Sigmoid colon (tissue), 7 donors: ENCODE results near the gene CD8A. TPM values are rescaled to one million over a fixed set of nuclear protein-coding genes. Genes with fewer than 3 reads are reported as not detected.

Experiments used
- DNase-seq: peaks from one replicate; pipeline ENCODE4 v3.0.0-alpha.2; 2019
- H3K27ac ChIP-seq, 4 donors: fragments of 200-600 bp; sonication (generic); one replicate each; pipeline ENCODE4 v1.5.1; 2016 to 2019; ENCODE audit warnings: mild to moderate bottlenecking in 1 of 4
- H3K27me3 ChIP-seq, 3 donors: fragments of 200-600 bp; sonication (generic); one replicate each; pipeline ENCODE4 v1.5.1; 2019; ENCODE audit warnings: mild to moderate bottlenecking in 1 of 3
- H3K36me3 ChIP-seq, 4 donors: fragments of 200-600 bp; sonication (generic); one replicate each; pipeline ENCODE4 v1.5.1; 2016 to 2019
- H3K4me1 ChIP-seq, 4 donors: fragments of 200-600 bp; sonication (generic); one replicate each; pipeline ENCODE4 v1.5.1; 2017 to 2019
- H3K4me3 ChIP-seq, 4 donors: fragments of 200-600 bp; sonication (generic); one replicate each; pipeline ENCODE4 v1.5.1; 2017 to 2019; ENCODE audit warnings: mild to moderate bottlenecking in 2 of 4, moderate library complexity in 1 of 4
- H3K9me3 ChIP-seq, 4 donors: fragments of 200-600 bp in 3 of 4; sonication (generic) in 3 of 4; one replicate each; pipeline versions ENCODE4 v1.5.1 to v1.6.1; 2013 to 2019
- EP300 ChIP-seq, 4 donors: sonication (generic); formaldehyde crosslinking; IDR thresholded peaks; one replicate each; pipeline ENCODE4 v1.6.1; 2017; ENCODE audit warnings: antibody characterized with exemption in 4 of 4
- POLR2A ChIP-seq, 2 donors: fragments of 450-650 bp; IDR thresholded peaks; one replicate each; pipeline ENCODE4 v1.6.1; 2016; ENCODE audit warnings: antibody characterized with exemption in 2 of 2, mild to moderate bottlenecking in 2 of 2, moderate library complexity in 2 of 2
- POLR2AphosphoS5 ChIP-seq, 4 donors: sonication (generic); formaldehyde crosslinking; IDR thresholded peaks; one replicate each; pipeline ENCODE4 v1.6.1; 2017; ENCODE audit warnings: antibody characterized with exemption in 4 of 4
- WGBS, 2 donors: extraction: QIAGEN DNeasy Blood & Tissue Kit; methylation state at CpG; one replicate each; pipeline ENCODE4 v1.1.7; 2013; 5-methylcytosine and 5-hydroxymethylcytosine counted together
- intact Hi-C: fragments of 100-400 bp; cut with DNase I; formaldehyde crosslinking; loops from one replicate; pipeline ENCODE4 v1.15.1; 2023
- polyA plus RNA-seq, 3 donors: library from polyadenylated mRNA; stranded (reverse); fragments of 200-250 nt; gene quantifications; one replicate each; pipeline ENCODE4 v1.2.3, GENCODE V29; 2013
- total RNA-seq, 4 donors: library from RNA; depleted of rRNA; stranded (reverse); fragments of >200 nt; gene quantifications; one replicate each; pipeline ENCODE4 v1.1.0, GENCODE V29; 2016
- TF ChIP-seq, protein P1 (sequence below), 4 experiments: fragments of 450-650 bp in 3 of 4; fragments of 200-600 bp in 1 of 4; IDR thresholded peaks; one replicate each; pipeline ENCODE4 v1.5.1; 2016 to 2019; ENCODE audit warnings: antibody characterized with exemption in 4 of 4, mild to moderate bottlenecking in 3 of 4, moderate library complexity in 2 of 4
- donor health status: healthy with polysubstance abuse.
- donor health status: Bipolar disorder and iron deficiency.
- donor health status: healthy.

Gene CD8A
- total and polyA plus RNA-seq, 7 donors: 0.36 to 15.5 (median 0.84) TPM; not detected in 1

DNA sequence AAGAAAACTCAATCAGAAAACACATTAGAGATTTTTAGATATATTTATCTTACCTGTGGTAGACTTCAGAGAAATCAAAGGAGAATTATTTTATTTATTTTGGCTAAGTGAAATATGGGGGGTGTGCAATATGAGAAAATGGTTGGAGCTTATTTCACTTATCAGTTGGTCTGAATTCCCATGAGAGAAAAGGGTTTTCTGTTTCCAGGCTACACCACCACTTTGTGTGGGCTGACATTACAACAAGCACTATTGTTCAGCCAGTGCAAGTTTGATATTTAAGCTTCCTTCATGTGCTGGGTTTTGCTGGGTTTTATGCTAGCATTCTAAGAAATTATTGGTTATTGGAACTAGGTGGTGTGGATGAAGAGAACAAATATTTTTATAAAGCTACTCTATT is 37.1 kb downstream of the CD8A start:
- TF ChIP-seq POLR2AphosphoS5 (IDR thresholded peaks at IDR 0.05) (no peak), POLR2A (IDR thresholded peaks at IDR 0.05) (no peak), EP300 (IDR thresholded peaks at IDR 0.05) (no peak)
- TF ChIP-seq, protein P1, sequence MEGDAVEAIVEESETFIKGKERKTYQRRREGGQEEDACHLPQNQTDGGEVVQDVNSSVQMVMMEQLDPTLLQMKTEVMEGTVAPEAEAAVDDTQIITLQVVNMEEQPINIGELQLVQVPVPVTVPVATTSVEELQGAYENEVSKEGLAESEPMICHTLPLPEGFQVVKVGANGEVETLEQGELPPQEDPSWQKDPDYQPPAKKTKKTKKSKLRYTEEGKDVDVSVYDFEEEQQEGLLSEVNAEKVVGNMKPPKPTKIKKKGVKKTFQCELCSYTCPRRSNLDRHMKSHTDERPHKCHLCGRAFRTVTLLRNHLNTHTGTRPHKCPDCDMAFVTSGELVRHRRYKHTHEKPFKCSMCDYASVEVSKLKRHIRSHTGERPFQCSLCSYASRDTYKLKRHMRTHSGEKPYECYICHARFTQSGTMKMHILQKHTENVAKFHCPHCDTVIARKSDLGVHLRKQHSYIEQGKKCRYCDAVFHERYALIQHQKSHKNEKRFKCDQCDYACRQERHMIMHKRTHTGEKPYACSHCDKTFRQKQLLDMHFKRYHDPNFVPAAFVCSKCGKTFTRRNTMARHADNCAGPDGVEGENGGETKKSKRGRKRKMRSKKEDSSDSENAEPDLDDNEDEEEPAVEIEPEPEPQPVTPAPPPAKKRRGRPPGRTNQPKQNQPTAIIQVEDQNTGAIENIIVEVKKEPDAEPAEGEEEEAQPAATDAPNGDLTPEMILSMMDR (IDR thresholded peaks at IDR 0.05): no peak
- intact Hi-C loops: no loop called here
- H3K9me3 ChIP-seq: no peaks in the 10 kb centered on the region
- H3K4me1 ChIP-seq: peaks cover 0 to 16% (median 7%) of the 10 kb centered on the region in 4 donors
- H3K27me3 ChIP-seq: no peaks in the 10 kb centered on the region
- H3K36me3 ChIP-seq: peaks cover 0 to 26% (median 0%) of the 10 kb centered on the region in 4 donors
- no peak overlapping the region for H3K4me3 ChIP-seq
- no peak overlapping the region for H3K27ac ChIP-seq
- no peak for DNase-seq

DNA sequence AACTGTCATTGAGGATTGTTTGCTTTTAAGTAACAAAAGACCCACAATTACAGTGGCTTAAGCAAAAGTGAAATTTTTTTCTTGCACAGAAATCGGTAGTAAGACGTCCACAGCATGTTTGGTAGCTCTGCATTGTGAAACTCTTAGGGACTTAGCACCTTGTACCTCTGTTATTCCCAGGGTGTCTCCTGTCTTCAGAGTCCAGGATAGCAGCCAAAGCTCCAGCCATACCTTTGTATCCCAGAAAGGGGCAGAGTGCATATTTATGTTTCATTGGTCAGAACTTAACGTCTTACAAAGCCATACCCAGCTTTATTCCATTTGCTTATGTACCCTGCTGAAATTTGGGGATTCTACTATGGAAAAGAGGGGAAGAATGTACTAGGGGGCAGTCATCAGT is 37.8 kb downstream of the CD8A start:
- Histone ChIP-seq H3K27ac (no peak overlapping the region), H3K4me3 (no peak overlapping the region), H3K9me3 (no peaks in the 10 kb centered on the region), H3K4me1 (peaks cover 0 to 16% (median 9%) of the 10 kb centered on the region in 4 donors), H3K36me3 (peaks cover 0 to 26% (median 0%) of the 10 kb centered on the region in 4 donors), H3K27me3 (no peaks in the 10 kb centered on the region)
- intact Hi-C loops: no loop called here
- TF ChIP-seq POLR2A (IDR thresholded peaks at IDR 0.05) (no peak), POLR2AphosphoS5 (IDR thresholded peaks at IDR 0.05) (no peak)
- 90 to 94% methylated on average over 3 of the region's 3 CpGs for WGBS, 2 donors
- DNase-seq: no peak

DNA sequence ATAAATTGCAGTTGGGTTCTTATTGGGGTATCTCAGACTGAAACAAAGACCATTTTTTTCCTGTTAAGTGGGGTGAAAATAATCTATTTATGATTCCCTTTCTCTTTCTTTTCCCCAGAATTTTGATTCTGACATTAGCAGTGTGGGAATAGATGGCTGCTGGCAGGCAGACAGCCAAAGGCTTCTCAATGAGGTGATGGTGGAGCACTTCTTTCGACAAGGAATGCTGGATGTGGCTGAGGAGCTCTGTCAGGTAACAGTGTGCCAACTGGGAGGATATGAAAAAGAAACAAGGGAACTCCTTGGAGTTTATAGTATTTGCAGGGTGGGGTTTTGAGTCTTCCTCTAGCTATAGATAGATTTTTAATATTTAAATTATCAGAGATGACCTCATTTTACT is 38.9 kb downstream of the CD8A start:
- intact Hi-C loops: no loop called here
- no peak overlapping the region for H3K4me3 ChIP-seq
- H3K4me1 ChIP-seq: peaks cover 0 to 23% (median 10%) of the 10 kb centered on the region in 4 donors
- 89 to 99% methylated on average over 1 of the region's 1 CpG for WGBS, 2 donors
- no peak overlapping the region for H3K27ac ChIP-seq
- H3K36me3 ChIP-seq: peaks cover 0 to 26% (median 0%) of the 10 kb centered on the region in 4 donors
- H3K27me3 ChIP-seq: no peaks in the 10 kb centered on the region
- H3K9me3 ChIP-seq: no peaks in the 10 kb centered on the region
- DNase-seq: no peak
- TF ChIP-seq POLR2AphosphoS5 (IDR thresholded peaks at IDR 0.05) (no peak), EP300 (IDR thresholded peaks at IDR 0.05) (no peak), POLR2A (IDR thresholded peaks at IDR 0.05) (no peak)
- TF ChIP-seq, protein P1 (IDR thresholded peaks at IDR 0.05): no peak

DNA sequence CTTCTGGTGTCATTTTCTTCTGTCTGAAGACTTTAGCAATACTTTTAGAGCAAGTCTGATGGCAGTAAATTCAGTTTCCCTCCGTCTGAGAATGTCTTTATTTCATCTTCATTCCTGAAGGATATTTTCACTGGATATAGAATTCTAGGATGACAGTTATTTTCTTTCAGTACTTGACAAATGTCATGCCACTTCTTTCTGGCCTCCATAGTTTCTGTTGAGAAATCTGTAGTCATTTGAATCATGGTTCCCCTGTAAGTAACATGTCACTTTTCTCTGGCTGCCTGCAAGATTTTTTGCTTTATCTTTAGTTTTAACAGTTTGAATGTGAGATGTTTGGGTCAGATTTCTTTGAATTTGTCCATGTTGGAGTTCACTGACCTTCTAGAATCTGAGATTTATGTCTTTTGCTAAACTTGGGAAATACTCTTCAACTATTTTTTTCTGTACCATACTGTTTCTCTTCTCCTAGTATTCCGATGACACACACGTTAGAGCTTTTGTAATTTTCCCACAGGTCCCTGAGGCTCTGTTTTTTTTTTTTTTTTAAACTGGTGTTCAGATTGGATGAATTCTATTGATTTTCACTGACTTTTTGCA is 40.4 kb downstream of the CD8A start:
- TF ChIP-seq, protein P1 (IDR thresholded peaks at IDR 0.05): no peak
- no peak for TF ChIP-seq EP300 (IDR thresholded peaks at IDR 0.05)
- TF ChIP-seq POLR2AphosphoS5 (IDR thresholded peaks at IDR 0.05): no peak
- no peak for TF ChIP-seq POLR2A (IDR thresholded peaks at IDR 0.05)
- intact Hi-C loops: no loop called here
- Histone ChIP-seq H3K9me3 (no peaks in the 10 kb centered on the region), H3K27me3 (no peaks in the 10 kb centered on the region), H3K27ac (no peak overlapping the region), H3K36me3 (peaks cover 0 to 19% (median 0%) of the 10 kb centered on the region in 4 donors), H3K4me3 (no peak overlapping the region), H3K4me1 (peaks cover 0 to 24% (median 10%) of the 10 kb centered on the region in 4 donors)
- DNase-seq: no peak
- WGBS, 2 donors: 98 to 99% methylated on average over 3 of the region's 3 CpGs

DNA sequence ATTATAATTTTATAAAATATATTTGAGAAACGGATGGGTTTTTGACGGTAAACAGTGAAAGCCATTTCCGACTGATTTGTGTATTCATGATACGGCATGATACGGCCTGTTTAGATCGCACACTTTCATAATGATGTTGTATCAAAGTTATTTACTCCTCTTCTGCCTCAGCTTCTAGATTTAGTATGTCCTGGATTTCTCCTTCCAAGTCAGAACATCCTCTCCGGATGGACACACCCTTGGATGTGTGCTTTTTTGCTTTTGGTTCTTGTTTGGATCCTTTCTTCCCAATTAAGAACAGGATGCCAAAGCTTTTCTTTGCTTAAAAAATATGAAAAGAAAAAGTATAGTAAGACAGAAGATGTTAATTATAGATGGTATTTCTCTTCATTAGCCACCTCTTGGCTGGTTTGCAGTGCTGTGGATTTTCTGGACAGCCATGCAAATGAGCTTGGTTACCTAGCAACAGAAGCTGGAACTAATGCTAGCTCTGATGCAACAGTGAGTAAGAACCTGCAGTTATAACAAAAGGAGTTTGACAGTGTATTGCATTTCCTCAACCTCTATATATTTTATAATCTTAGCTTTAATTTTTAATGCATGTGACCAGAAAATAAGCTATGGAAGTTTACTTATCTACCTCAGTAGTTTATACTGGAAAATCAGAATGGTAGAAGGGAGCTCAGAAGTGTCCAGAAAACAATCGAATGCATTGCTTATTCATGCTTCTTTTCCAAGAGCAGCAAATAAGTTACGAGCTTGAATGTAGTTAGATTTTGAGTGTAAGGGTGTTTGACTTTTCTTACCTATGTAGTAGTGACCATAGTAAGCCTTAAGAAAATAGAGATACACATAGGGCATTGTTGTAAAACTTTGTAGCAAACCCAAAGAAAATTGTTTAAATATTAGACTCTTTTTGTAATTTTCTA is 42.7 kb downstream of the CD8A start:
- Histone ChIP-seq H3K9me3 (no peaks in the 10 kb centered on the region), H3K36me3 (peaks cover 0 to 20% (median 0%) of the 10 kb centered on the region in 4 donors), H3K27ac (no peak overlapping the region), H3K4me1 (peaks cover 0 to 15% (median 4%) of the 10 kb centered on the region in 4 donors), H3K4me3 (no peak overlapping the region), H3K27me3 (no peaks in the 10 kb centered on the region)
- no peak for DNase-seq
- WGBS, 2 donors: 92 to 93% methylated on average over 9 of the region's 9 CpGs
- intact Hi-C loops: no loop called here
- TF ChIP-seq POLR2AphosphoS5 (IDR thresholded peaks at IDR 0.05): no peak
- TF ChIP-seq, protein P1 (IDR thresholded peaks at IDR 0.05): no peak
- no peak for TF ChIP-seq EP300 (IDR thresholded peaks at IDR 0.05)
- TF ChIP-seq POLR2A (IDR thresholded peaks at IDR 0.05): no peak
